ENCODE data around the gene MRPL46.
"Not testable (repeated sequence)": the region's sequence is repeated elsewhere in the genome, so short reads cannot be mapped to it uniquely, and the experiment has no call there.

The MRPL46 gene

DNA sequence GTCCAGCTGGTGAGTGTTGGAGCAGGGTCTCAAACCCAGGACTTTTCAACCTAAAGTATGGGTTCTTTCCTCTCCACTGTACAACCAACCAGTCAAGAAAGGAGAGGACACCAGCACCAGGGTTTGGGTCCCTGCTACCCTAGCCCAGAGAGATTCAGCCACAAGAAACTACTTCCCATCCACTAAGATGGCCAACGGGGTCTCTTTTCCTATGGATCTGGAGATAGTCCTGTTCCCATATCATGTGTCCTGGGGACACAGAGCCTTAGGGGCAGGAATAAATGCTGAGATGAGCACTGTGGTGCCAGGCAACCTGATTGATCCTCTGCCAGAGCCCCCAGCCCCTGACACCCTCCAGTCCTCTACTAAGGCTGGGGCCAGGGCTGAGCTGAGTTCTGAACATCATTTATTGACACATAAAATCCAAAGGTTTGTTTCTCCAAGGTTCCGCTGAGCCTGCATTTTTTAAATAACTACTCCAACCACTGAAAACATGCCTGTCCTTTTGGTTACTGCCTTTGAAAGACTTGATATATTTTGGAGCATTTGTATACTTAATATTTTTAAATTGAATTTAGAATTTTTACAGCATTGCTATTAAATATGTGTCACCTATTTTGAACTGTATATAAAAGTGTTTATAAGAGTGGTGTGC lies 26.0 kb downstream of the MRPL46 start:
- Histone ChIP-seq H3K36me3 (ENCODE audit: insufficient read depth, insufficient read length, low read length) (no peaks in the 10 kb centered on the region), H3K4me1 (ENCODE audit: insufficient read depth, insufficient read length) (no peaks in the 10 kb centered on the region), H3K9me3 (ENCODE audit: insufficient read depth, low read length) (peaks cover 21% of the 10 kb centered on the region), H3K9ac (ENCODE audit: insufficient read length, low read depth) (no peak overlapping the region), H3K4me3 (ENCODE audit: insufficient read length, low read depth) (no peak overlapping the region), H3K27me3 (ENCODE audit: insufficient read depth, insufficient read length) (no peaks in the 10 kb centered on the region)
- no peak for TF ChIP-seq ZNF274 (IDR thresholded peaks at IDR 0.05; ENCODE audit: low read depth, low read length)
- no peak for TF ChIP-seq YY1 (IDR thresholded peaks at IDR 0.05; ENCODE audit: insufficient read depth, insufficient read length)
- TF ChIP-seq SUZ12 (IDR thresholded peaks at IDR 0.05; ENCODE audit: extremely low read depth, insufficient read depth, insufficient read length): no peak
- no peak for DNase-seq (ENCODE audit: low read depth, low spot score)

- no peak for DNase-seq (ENCODE audit: low read depth, low spot score)
- no peaks in the 10 kb centered on the region for H3K4me1 ChIP-seq (ENCODE audit: insufficient read depth, insufficient read length)
- H3K27me3 ChIP-seq (ENCODE audit: insufficient read depth, insufficient read length): no peaks in the 10 kb centered on the region
- no peak overlapping the region for H3K9ac ChIP-seq (ENCODE audit: insufficient read length, low read depth)
- no peak overlapping the region for H3K4me3 ChIP-seq (ENCODE audit: insufficient read length, low read depth)
- TF ChIP-seq SUZ12 (IDR thresholded peaks at IDR 0.05; ENCODE audit: extremely low read depth, insufficient read depth, insufficient read length) (no peak), YY1 (IDR thresholded peaks at IDR 0.05; ENCODE audit: insufficient read depth, insufficient read length) (no peak), ZNF274 (IDR thresholded peaks at IDR 0.05; ENCODE audit: low read depth, low read length) (no peak)
- no peaks in the 10 kb centered on the region for H3K36me3 ChIP-seq (ENCODE audit: insufficient read depth, insufficient read length, low read length)
- H3K9me3 ChIP-seq (ENCODE audit: insufficient read depth, low read length): peaks cover 21% of the 10 kb centered on the region
Observed at GRCh38 chr15:88440021-88440420, 27.2 kb downstream of the MRPL46 start.

DNA sequence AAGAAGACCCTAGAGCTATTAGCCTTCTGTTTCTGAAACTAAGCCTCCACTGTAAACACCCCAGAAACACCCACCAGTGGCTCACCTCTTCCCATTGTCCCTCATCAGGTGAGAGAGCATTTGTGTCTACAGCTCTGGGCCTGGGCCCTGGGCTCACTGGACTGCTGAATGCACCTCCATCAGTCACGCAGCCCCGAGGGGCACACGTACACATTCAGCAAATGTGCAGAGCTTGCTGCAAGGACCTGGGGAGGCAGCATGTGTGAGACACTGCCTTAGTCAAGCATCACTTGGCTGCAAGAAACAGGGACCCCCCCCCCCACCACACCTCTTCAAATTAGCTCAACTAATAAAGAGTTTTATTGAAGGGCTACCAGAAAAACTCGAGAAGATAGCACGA lies 29.0 kb downstream of the MRPL46 start:
- Histone ChIP-seq H3K9me3 (ENCODE audit: insufficient read depth, low read length) (0 out of 2 replicates have a peak, but pooled peaks cover 4% of the 10 kb centered on the region), H3K4me3 (ENCODE audit: insufficient read length, low read depth) (no peak overlapping the region), H3K36me3 (ENCODE audit: insufficient read depth, insufficient read length, low read length) (no peaks in the 10 kb centered on the region), H3K4me1 (ENCODE audit: insufficient read depth, insufficient read length) (peaks cover 3% of the 10 kb centered on the region), H3K27me3 (ENCODE audit: insufficient read depth, insufficient read length) (no peaks in the 10 kb centered on the region), H3K9ac (ENCODE audit: insufficient read length, low read depth) (no peak overlapping the region)
- TF ChIP-seq YY1 (IDR thresholded peaks at IDR 0.05; ENCODE audit: insufficient read depth, insufficient read length): no peak
- no peak for TF ChIP-seq ZNF274 (IDR thresholded peaks at IDR 0.05; ENCODE audit: low read depth, low read length)
- no peak for TF ChIP-seq SUZ12 (IDR thresholded peaks at IDR 0.05; ENCODE audit: extremely low read depth, insufficient read depth, insufficient read length)
- DNase-seq (ENCODE audit: low read depth, low spot score): no peak

DNA sequence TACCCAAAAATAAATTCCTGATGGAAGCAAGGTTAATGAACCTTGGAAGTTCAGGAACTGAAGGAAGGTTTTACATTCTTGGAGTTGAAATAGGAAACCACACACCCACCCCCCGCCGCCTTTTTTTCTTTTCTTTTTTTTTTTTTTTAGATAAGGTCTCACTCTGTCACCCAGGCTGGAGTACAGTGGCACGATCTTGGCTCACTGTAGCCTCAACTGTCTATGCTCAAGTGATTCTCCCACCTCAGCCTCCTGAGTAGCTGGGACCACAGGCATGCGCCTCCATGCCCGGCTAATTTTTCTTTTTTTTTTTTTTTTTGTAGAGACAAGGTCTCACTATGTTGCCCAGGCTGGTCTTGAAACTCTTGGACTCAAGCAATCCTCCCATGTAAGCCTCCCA lies 33.1 kb downstream of the MRPL46 start:
- not testable (repeated sequence) for H3K4me1 ChIP-seq (ENCODE audit: insufficient read depth, insufficient read length); DNase-seq (ENCODE audit: low read depth, low spot score); H3K4me3 ChIP-seq (ENCODE audit: insufficient read length, low read depth); H3K9me3 ChIP-seq (ENCODE audit: insufficient read depth, low read length); H3K9ac ChIP-seq (ENCODE audit: insufficient read length, low read depth); H3K36me3 ChIP-seq (ENCODE audit: insufficient read depth, insufficient read length, low read length); H3K27me3 ChIP-seq (ENCODE audit: insufficient read depth, insufficient read length)

GRCh38 chr15:88433046-88433685 lies 34.0 kb downstream of the MRPL46 start:
- TF ChIP-seq ZNF274 (IDR thresholded peaks at IDR 0.05; ENCODE audit: low read depth, low read length): no peak
- TF ChIP-seq YY1 (IDR thresholded peaks at IDR 0.05; ENCODE audit: insufficient read depth, insufficient read length): no peak
- no peak for TF ChIP-seq SUZ12 (IDR thresholded peaks at IDR 0.05; ENCODE audit: extremely low read depth, insufficient read depth, insufficient read length)
- Histone ChIP-seq H3K4me3 (ENCODE audit: insufficient read length, low read depth) (no peak overlapping the region), H3K36me3 (ENCODE audit: insufficient read depth, insufficient read length, low read length) (no peaks in the 10 kb centered on the region), H3K9ac (ENCODE audit: insufficient read length, low read depth) (no peak overlapping the region), H3K9me3 (ENCODE audit: insufficient read depth, low read length) (no peaks in the 10 kb centered on the region), H3K4me1 (ENCODE audit: insufficient read depth, insufficient read length) (peaks cover 9% of the 10 kb centered on the region), H3K27me3 (ENCODE audit: insufficient read depth, insufficient read length) (no peaks in the 10 kb centered on the region)
- DNase-seq (ENCODE audit: low read depth, low spot score): no peak

- Histone ChIP-seq H3K4me1 (ENCODE audit: insufficient read depth, insufficient read length) (peaks cover 9% of the 10 kb centered on the region), H3K9ac (ENCODE audit: insufficient read length, low read depth) (no peak overlapping the region), H3K4me3 (ENCODE audit: insufficient read length, low read depth) (no peak overlapping the region), H3K27me3 (ENCODE audit: insufficient read depth, insufficient read length) (no peaks in the 10 kb centered on the region), H3K36me3 (ENCODE audit: insufficient read depth, insufficient read length, low read length) (no peaks in the 10 kb centered on the region), H3K9me3 (ENCODE audit: insufficient read depth, low read length) (no peaks in the 10 kb centered on the region)
- no peak for TF ChIP-seq SUZ12 (IDR thresholded peaks at IDR 0.05; ENCODE audit: extremely low read depth, insufficient read depth, insufficient read length)
- no peak for TF ChIP-seq YY1 (IDR thresholded peaks at IDR 0.05; ENCODE audit: insufficient read depth, insufficient read length)
- no peak for TF ChIP-seq ZNF274 (IDR thresholded peaks at IDR 0.05; ENCODE audit: low read depth, low read length)
- peak; percentile 39 for DNase-seq (ENCODE audit: low read depth, low spot score)
Observed at GRCh38 chr15:88431441-88431840, 35.7 kb downstream of the MRPL46 start.

GRCh38 chr15:88430051-88430450 lies 37.1 kb downstream of the MRPL46 start:
- TF ChIP-seq ZNF274 (IDR thresholded peaks at IDR 0.05; ENCODE audit: low read depth, low read length) (no peak), SUZ12 (IDR thresholded peaks at IDR 0.05; ENCODE audit: extremely low read depth, insufficient read depth, insufficient read length) (no peak), YY1 (IDR thresholded peaks at IDR 0.05; ENCODE audit: insufficient read depth, insufficient read length) (no peak)
- no peak for DNase-seq (ENCODE audit: low read depth, low spot score)
- H3K27me3 ChIP-seq (ENCODE audit: insufficient read depth, insufficient read length): no peaks in the 10 kb centered on the region
- no peaks in the 10 kb centered on the region for H3K36me3 ChIP-seq (ENCODE audit: insufficient read depth, insufficient read length, low read length)
- H3K9me3 ChIP-seq (ENCODE audit: insufficient read depth, low read length): no peaks in the 10 kb centered on the region
- peaks cover 9% of the 10 kb centered on the region for H3K4me1 ChIP-seq (ENCODE audit: insufficient read depth, insufficient read length)
- H3K9ac ChIP-seq (ENCODE audit: insufficient read length, low read depth): no peak overlapping the region
- H3K4me3 ChIP-seq (ENCODE audit: insufficient read length, low read depth): no peak overlapping the region

Measured in NT2/D1 (cell line).